ENCODE results near the gene MCTP1.

MCTP1 gene

DNA sequence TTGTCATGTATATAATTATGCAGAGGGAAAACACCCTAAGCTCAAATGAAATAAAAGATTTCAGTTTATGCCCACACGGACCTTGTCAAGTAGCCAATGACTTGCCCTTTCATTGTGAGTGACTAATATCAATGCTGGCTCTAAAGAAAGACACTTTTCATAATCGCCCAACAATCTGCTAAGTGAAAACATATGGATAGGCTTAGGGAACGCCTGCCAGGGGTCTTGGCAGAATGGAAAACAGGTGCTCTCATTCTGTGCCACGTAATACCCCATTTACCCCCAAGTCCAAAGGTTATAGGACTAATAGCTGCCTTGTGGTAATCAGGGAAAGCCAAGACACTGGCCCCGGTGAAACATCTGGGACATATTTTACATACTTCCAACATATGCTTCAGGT, 508.7 kb downstream of the MCTP1 start (continued):
- TF ChIP-seq POU6F1 (CRISPR knock-in tag; IDR thresholded peaks at IDR 0.05; ENCODE audit: borderline replicate concordance, low read depth) = no peak

- TF ChIP-seq, protein P1, sequence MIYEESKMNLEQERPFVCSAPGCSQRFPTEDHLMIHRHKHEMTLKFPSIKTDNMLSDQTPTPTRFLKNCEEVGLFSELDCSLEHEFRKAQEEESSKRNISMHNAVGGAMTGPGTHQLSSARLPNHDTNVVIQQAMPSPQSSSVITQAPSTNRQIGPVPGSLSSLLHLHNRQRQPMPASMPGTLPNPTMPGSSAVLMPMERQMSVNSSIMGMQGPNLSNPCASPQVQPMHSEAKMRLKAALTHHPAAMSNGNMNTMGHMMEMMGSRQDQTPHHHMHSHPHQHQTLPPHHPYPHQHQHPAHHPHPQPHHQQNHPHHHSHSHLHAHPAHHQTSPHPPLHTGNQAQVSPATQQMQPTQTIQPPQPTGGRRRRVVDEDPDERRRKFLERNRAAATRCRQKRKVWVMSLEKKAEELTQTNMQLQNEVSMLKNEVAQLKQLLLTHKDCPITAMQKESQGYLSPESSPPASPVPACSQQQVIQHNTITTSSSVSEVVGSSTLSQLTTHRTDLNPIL (CRISPR knock-in tag; IDR thresholded peaks at IDR 0.05; ENCODE audit: low read depth) = no peak
- no peak for TF ChIP-seq OSR1 (CRISPR knock-in tag; IDR thresholded peaks at IDR 0.05)
- TF ChIP-seq ZNF70 (CRISPR knock-in tag; IDR thresholded peaks at IDR 0.05) = no peak
- TF ChIP-seq, protein P2, sequence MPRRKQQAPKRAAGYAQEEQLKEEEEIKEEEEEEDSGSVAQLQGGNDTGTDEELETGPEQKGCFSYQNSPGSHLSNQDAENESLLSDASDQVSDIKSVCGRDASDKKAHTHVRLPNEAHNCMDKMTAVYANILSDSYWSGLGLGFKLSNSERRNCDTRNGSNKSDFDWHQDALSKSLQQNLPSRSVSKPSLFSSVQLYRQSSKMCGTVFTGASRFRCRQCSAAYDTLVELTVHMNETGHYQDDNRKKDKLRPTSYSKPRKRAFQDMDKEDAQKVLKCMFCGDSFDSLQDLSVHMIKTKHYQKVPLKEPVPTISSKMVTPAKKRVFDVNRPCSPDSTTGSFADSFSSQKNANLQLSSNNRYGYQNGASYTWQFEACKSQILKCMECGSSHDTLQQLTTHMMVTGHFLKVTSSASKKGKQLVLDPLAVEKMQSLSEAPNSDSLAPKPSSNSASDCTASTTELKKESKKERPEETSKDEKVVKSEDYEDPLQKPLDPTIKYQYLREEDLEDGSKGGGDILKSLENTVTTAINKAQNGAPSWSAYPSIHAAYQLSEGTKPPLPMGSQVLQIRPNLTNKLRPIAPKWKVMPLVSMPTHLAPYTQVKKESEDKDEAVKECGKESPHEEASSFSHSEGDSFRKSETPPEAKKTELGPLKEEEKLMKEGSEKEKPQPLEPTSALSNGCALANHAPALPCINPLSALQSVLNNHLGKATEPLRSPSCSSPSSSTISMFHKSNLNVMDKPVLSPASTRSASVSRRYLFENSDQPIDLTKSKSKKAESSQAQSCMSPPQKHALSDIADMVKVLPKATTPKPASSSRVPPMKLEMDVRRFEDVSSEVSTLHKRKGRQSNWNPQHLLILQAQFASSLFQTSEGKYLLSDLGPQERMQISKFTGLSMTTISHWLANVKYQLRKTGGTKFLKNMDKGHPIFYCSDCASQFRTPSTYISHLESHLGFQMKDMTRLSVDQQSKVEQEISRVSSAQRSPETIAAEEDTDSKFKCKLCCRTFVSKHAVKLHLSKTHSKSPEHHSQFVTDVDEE (CRISPR knock-in tag; IDR thresholded peaks at IDR 0.05) = peak; percentile 53; the same call in 1 of the 2 replicates
- peak; percentile 75 for TF ChIP-seq TCF4 (CRISPR knock-in tag; IDR thresholded peaks at IDR 0.05; ENCODE audit: borderline replicate concordance)
- no peak for TF ChIP-seq RARB (CRISPR knock-in tag; IDR thresholded peaks at IDR 0.05)
- TF ChIP-seq ISL1 (CRISPR knock-in tag; IDR thresholded peaks at IDR 0.05) = no peak
- no peak for ATAC-seq
Observed at GRCh38 chr5:94775088-94775487, 509.8 kb downstream of the MCTP1 start.

GRCh38 chr5:94771742-94772141, 513.2 kb downstream of the MCTP1 start:
- ATAC-seq = no peak
- no peak for TF ChIP-seq RARB (CRISPR knock-in tag; IDR thresholded peaks at IDR 0.05)
- no peak for TF ChIP-seq POU6F1 (CRISPR knock-in tag; IDR thresholded peaks at IDR 0.05; ENCODE audit: borderline replicate concordance, low read depth)
- TF ChIP-seq ZFP30 (CRISPR knock-in tag; IDR thresholded peaks at IDR 0.05) = no peak
- TF ChIP-seq PATZ1 (CRISPR knock-in tag; IDR thresholded peaks at IDR 0.05; ENCODE audit: borderline replicate concordance) = no peak
- no peak for TF ChIP-seq PPARA (CRISPR knock-in tag; IDR thresholded peaks at IDR 0.05; ENCODE audit: borderline replicate concordance)
- TF ChIP-seq ZC3H10 (CRISPR knock-in tag; IDR thresholded peaks at IDR 0.05) = no peak
- TF ChIP-seq ZNF8 (CRISPR knock-in tag; IDR thresholded peaks at IDR 0.05) = no peak
- no peak for TF ChIP-seq CSRNP3 (CRISPR knock-in tag; IDR thresholded peaks at IDR 0.05)
- TF ChIP-seq, protein P2 (CRISPR knock-in tag; IDR thresholded peaks at IDR 0.05) = no peak
- TF ChIP-seq ISL1 (CRISPR knock-in tag; IDR thresholded peaks at IDR 0.05) = no peak
- TF ChIP-seq ZFP3 (CRISPR knock-in tag; IDR thresholded peaks at IDR 0.05) = no peak
- TF ChIP-seq CSDC2 (CRISPR knock-in tag; IDR thresholded peaks at IDR 0.05) = no peak
- TF ChIP-seq GLIS3 (CRISPR knock-in tag; IDR thresholded peaks at IDR 0.05) = no peak
- no peak for TF ChIP-seq ARNTL (CRISPR knock-in tag; IDR thresholded peaks at IDR 0.05; ENCODE audit: borderline replicate concordance, low read depth)
- no peak for TF ChIP-seq ZNF565 (CRISPR knock-in tag; conservative IDR thresholded peaks at IDR 0.05; ENCODE audit: low read depth)
- TF ChIP-seq, protein P1 (CRISPR knock-in tag; IDR thresholded peaks at IDR 0.05; ENCODE audit: low read depth) = no peak
- TF ChIP-seq ESRRG (CRISPR knock-in tag; IDR thresholded peaks at IDR 0.05) = no peak
- TF ChIP-seq ZNF70 (CRISPR knock-in tag; IDR thresholded peaks at IDR 0.05) = no peak

Data from SK-N-SH treated with all-trans-retinoic acid at 6 μM for 48 hours (cell line).